GM23248 (cell line): ENCODE measurements around the gene VDAC1. TPM values are rescaled to one million over a fixed set of nuclear protein-coding genes. Genes with fewer than 3 reads are reported as not detected.

ENCODE experiments used
- DNase-seq: peaks from one replicate; pipeline ENCODE4 v3.0.0-alpha.2; 2015
- H2AFZ ChIP-seq: fragments of 200-600 bp; sonication (generic); 2 replicates; pipeline ENCODE4 v1.6.1; 2016; ENCODE audit warnings: antibody characterized with exemption
- H3F3A ChIP-seq: fragments of 200-600 bp; sonication (generic); 2 replicates; pipeline ENCODE4 v1.6.1; 2016; ENCODE audit warnings: mild to moderate bottlenecking, antibody characterized with exemption, mixed run types; ENCODE audit not compliant: insufficient read depth
- H3K27ac ChIP-seq: fragments of 200-600 bp; sonication (generic); 2 replicates; pipeline ENCODE4 v1.5.1; 2016; ENCODE audit warnings: mild to moderate bottlenecking
- H3K27me3 ChIP-seq: fragments of 200-600 bp; sonication (generic); replicated peaks from 2 replicates; pipeline ENCODE4 v1.6.1; 2016; ENCODE audit warnings: mild to moderate bottlenecking; ENCODE audit not compliant: insufficient read depth
- H3K36me3 ChIP-seq: fragments of 200-600 bp; sonication (generic); 2 replicates; pipeline ENCODE4 v1.6.1; 2016; ENCODE audit warnings: low read depth, mild to moderate bottlenecking
- H3K4me1 ChIP-seq: fragments of 200-600 bp; sonication (generic); 2 replicates; pipeline ENCODE4 v1.6.1; 2016; ENCODE audit warnings: mild to moderate bottlenecking; ENCODE audit not compliant: insufficient read depth
- H3K4me2 ChIP-seq: fragments of 200-600 bp; sonication (generic); one replicate; pipeline ENCODE4 v1.6.1; 2016; ENCODE audit warnings: mild to moderate bottlenecking; ENCODE audit not compliant: unreplicated experiment
- H3K4me3 ChIP-seq: fragments of 200-600 bp; sonication (generic); 2 replicates; pipeline ENCODE4 v1.5.1; 2016; ENCODE audit warnings: mild to moderate bottlenecking
- H3K79me2 ChIP-seq: fragments of 200-600 bp; sonication (generic); 2 replicates; pipeline ENCODE4 v1.6.1; 2016; ENCODE audit warnings: mild to moderate bottlenecking; ENCODE audit not compliant: insufficient read depth
- H3K9ac ChIP-seq: fragments of 200-600 bp; sonication (generic); 2 replicates; pipeline ENCODE4 v1.6.1; 2016; ENCODE audit warnings: mild to moderate bottlenecking
- H3K9me2 ChIP-seq: fragments of 200-600 bp; sonication (generic); 2 replicates; pipeline ENCODE4 v1.6.1; 2016; ENCODE audit warnings: mixed run types, mild to moderate bottlenecking, moderate library complexity; ENCODE audit not compliant: insufficient read depth
- H3K9me3 ChIP-seq: fragments of 200-600 bp; sonication (generic); one replicate; pipeline ENCODE4 v1.6.1; 2017; ENCODE audit warnings: low read depth
- H4K20me1 ChIP-seq: fragments of 200-600 bp; sonication (generic); 2 replicates; pipeline ENCODE4 v1.6.0; 2016; ENCODE audit not compliant: insufficient read depth
- EZH2 ChIP-seq: fragments of 200-600 bp; sonication (generic); IDR thresholded peaks from 2 replicates; pipeline ENCODE4 v1.6.1; 2018; ENCODE audit warnings: antibody characterized with exemption, mild to moderate bottlenecking; ENCODE audit not compliant: insufficient read depth, poor library complexity, severe bottlenecking
- EZH2phosphoT487 ChIP-seq: fragments of 200-600 bp; sonication (generic); IDR thresholded peaks from 2 replicates; pipeline ENCODE4 v1.6.1; 2018; ENCODE audit warnings: antibody characterized with exemption, moderate library complexity, mild to moderate bottlenecking, low read depth; ENCODE audit not compliant: insufficient read depth
- WGBS, 2 experiments: methylation state at CpG; one replicate each; pipeline ENCODE4 v1.1.6; 2015 to 2017; ENCODE audit warnings: low lambda C conversion rate in 2 of 2, low coverage in 1 of 2; ENCODE audit errors: missing lambda C conversion rate in 2 of 2; 5-methylcytosine and 5-hydroxymethylcytosine counted together
- in situ Hi-C: fragments of 300-500 bp; cut with MboI; formaldehyde crosslinking; loops from 2 replicates; pipeline ENCODE4 v1.15.0; 2020
- polyA plus RNA-seq: library from polyadenylated mRNA; unstranded; fragments of >200 nt; fragmentation: Nextera tagmentation; extraction: Ambion mirVana; gene quantifications from 2 replicates; pipeline ENCODE4 v1.2.1, GENCODE V29; 2016
- total RNA-seq: library from RNA; depleted of rRNA; stranded (reverse); fragments of >200 nt; shearing (Covaris generic); gene quantifications from 2 replicates; pipeline ENCODE4 v1.2.3, GENCODE V29; 2014

The VDAC1 gene
- total and polyA plus RNA-seq, 2 experiments from 2014 or later: 318 to 329 TPM

- 0 out of 2 replicates have a peak, but pooled peaks cover 3% of the 10 kb centered on the region for H4K20me1 ChIP-seq
- peaks cover 37% of the 10 kb centered on the region for H3F3A ChIP-seq
- in situ Hi-C loops: no loop called here
- no peaks in the 10 kb centered on the region for H3K27me3 ChIP-seq
- H3K4me1 ChIP-seq: peaks cover 21% of the 10 kb centered on the region
- no peaks in the 10 kb centered on the region for H3K9me2 ChIP-seq
- WGBS, 2 experiments: 86 to 89% methylated on average over 7 of the region's 7 CpGs
- H3K9ac ChIP-seq: peak overlapping the region; percentile 94
- peak overlapping the region; percentile 90 for H3K4me3 ChIP-seq
- H3K36me3 ChIP-seq: peaks cover 37% of the 10 kb centered on the region
- H3K4me2 ChIP-seq: peak overlapping the region; percentile 91
- DNase-seq: peak; percentile 32
- H2AFZ ChIP-seq: no peak overlapping the region
- peak overlapping the region; percentile 83 for H3K27ac ChIP-seq
- peaks cover 51% of the 10 kb centered on the region for H3K79me2 ChIP-seq
- TF ChIP-seq EZH2 (no peak), EZH2phosphoT487 (no peak)
- no peaks in the 10 kb centered on the region for H3K9me3 ChIP-seq
These were observed 35.0 kb downstream of the VDAC1 start for GRCh38 chr5:133969654-133970324.

- Histone ChIP-seq H3K4me3 (peak within 1 kb of the TSS; percentile 90), H3K79me2 (peaks cover 54% of the 10 kb centered on the region), H3K9ac (peak within 1 kb of the TSS; percentile 94), H3F3A (peaks cover 49% of the 10 kb centered on the region), H2AFZ (peak within 1 kb of the TSS; percentile 76), H3K9me3 (no peaks in the 10 kb centered on the region), H3K36me3 (peaks cover 23% of the 10 kb centered on the region), H3K27ac (peak within 1 kb of the TSS; percentile 83), H3K4me2 (peak within 1 kb of the TSS; percentile 92), H4K20me1 (0 out of 2 replicates have a peak, but pooled peaks cover 3% of the 10 kb centered on the region), H3K9me2 (no peaks in the 10 kb centered on the region), H3K4me1 (peaks cover 22% of the 10 kb centered on the region), H3K27me3 (no peaks in the 10 kb centered on the region)
- WGBS, 2 experiments: 1% methylated on average over 47 to 48 of the region's 48 CpGs
- in situ Hi-C loops: no loop called here
- peak; percentile 100 for DNase-seq
- no peak for TF ChIP-seq EZH2
- TF ChIP-seq EZH2phosphoT487: no peak
These were observed 36.4 kb downstream of the VDAC1 start, which contains the start of gene C5orf15 for GRCh38 chr5:133968204-133968980. C5orf15 (minus strand) TSS chr5:133968625; CDS start chr5:133968584, 41 bp downstream.

- in situ Hi-C loops: no loop called here
- WGBS, 2 experiments: 1 to 4% methylated on average over 12 of the region's 12 CpGs
These were observed 37.0 kb downstream of the VDAC1 start for GRCh38 chr5:133967698-133968203.

GRCh38 chr5:133967124-133967523 is 37.7 kb downstream of the VDAC1 start:
- H3K4me1 ChIP-seq: peaks cover 35% of the 10 kb centered on the region
- H2AFZ ChIP-seq: 0 out of 2 replicates have a peak overlapping the region, but pooled peaks have one; percentile 76
- peak overlapping the region; percentile 94 for H3K9ac ChIP-seq
- DNase-seq: peak; percentile 56
- no peaks in the 10 kb centered on the region for H3K27me3 ChIP-seq
- in situ Hi-C loops: no loop called here
- H3K9me2 ChIP-seq: no peaks in the 10 kb centered on the region
- no peak for TF ChIP-seq EZH2
- TF ChIP-seq EZH2phosphoT487: no peak
- H3K27ac ChIP-seq: peak overlapping the region; percentile 83
- WGBS, 2 experiments: 60 to 71% methylated on average over 5 of the region's 5 CpGs
- H3K79me2 ChIP-seq: peaks cover 66% of the 10 kb centered on the region
- peaks cover 46% of the 10 kb centered on the region for H3F3A ChIP-seq
- H3K4me2 ChIP-seq: peak overlapping the region; percentile 92
- H3K36me3 ChIP-seq: peaks cover 13% of the 10 kb centered on the region; the same call in 1 of the 2 replicates
- no peaks in the 10 kb centered on the region for H3K9me3 ChIP-seq
- H3K4me3 ChIP-seq: peak overlapping the region; percentile 90
- H4K20me1 ChIP-seq: 0 out of 2 replicates have a peak, but pooled peaks cover 3% of the 10 kb centered on the region

More at GRCh38 chr5:133967698-133968203, 37.0 kb downstream of the VDAC1 start:
- Histone ChIP-seq H3K27ac (peak overlapping the region; percentile 83), H3K9ac (peak overlapping the region; percentile 94), H3K79me2 (peaks cover 60% of the 10 kb centered on the region), H2AFZ (peak overlapping the region; percentile 76), H3K27me3 (no peaks in the 10 kb centered on the region), H3K4me1 (peaks cover 28% of the 10 kb centered on the region), H3K4me2 (peak overlapping the region; percentile 92), H3K9me2 (no peaks in the 10 kb centered on the region), H4K20me1 (0 out of 2 replicates have a peak, but pooled peaks cover 3% of the 10 kb centered on the region), H3K36me3 (peaks cover 17% of the 10 kb centered on the region; the same call in 1 of the 2 replicates), H3K9me3 (no peaks in the 10 kb centered on the region), H3F3A (peaks cover 50% of the 10 kb centered on the region), H3K4me3 (peak overlapping the region; percentile 90)
- peak; percentile 65 for DNase-seq
- TF ChIP-seq EZH2phosphoT487: no peak
- no peak for TF ChIP-seq EZH2
